GM18502 (cell line): ENCODE results near the gene ESRRG.

ENCODE experiments used
- ATAC-seq: cut with Tn5 transposase; IDR thresholded peaks from one replicate; pipeline ENCODE4 v1.9.1; 2021; ENCODE audit warnings: mild to moderate bottlenecking; ENCODE audit not compliant: unreplicated experiment, poor library complexity

The ESRRG gene

GRCh38 chr1:216587715-216588114, 135.5 kb downstream of the ESRRG start:
- ATAC-seq = no peak

GRCh38 chr1:216582151-216582550, 141.1 kb downstream of the ESRRG start:
- ATAC-seq = no peak

- no peak for ATAC-seq
Measured at GRCh38 chr1:216580538-216581057, 142.6 kb downstream of the ESRRG start.

DNA sequence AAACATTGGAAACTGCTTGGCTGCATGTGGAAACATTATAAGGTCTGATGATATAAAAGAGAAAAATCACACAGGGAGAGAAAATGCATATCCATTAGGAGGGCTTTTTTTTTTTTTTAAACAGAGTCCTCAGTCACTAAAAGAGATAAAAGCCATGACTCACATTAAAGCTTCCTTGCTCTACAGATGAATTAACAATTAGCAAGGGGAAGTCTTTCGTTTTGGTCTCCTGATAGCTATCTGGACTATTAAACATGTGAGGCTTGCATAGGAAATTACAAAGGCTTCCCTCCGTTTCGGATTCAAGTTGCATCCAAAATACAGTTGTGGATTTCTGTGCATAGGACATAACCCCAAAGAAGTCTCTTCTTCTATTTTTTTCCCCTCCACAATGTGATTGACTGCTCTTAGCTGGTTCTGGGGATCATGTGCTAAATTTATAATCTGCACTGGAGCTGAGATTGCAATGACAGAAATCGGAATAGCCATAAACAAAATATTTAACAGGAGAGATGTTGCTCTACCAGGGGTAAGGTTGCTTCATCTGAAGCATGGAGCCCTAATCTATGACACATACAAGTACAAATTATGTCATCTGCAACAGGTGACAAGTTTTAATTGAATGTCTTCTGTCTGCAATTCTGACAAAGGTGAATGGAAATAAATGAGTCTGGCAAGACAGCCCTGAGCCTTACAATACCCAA, 146.8 kb downstream of the ESRRG start:
- no peak for ATAC-seq

DNA sequence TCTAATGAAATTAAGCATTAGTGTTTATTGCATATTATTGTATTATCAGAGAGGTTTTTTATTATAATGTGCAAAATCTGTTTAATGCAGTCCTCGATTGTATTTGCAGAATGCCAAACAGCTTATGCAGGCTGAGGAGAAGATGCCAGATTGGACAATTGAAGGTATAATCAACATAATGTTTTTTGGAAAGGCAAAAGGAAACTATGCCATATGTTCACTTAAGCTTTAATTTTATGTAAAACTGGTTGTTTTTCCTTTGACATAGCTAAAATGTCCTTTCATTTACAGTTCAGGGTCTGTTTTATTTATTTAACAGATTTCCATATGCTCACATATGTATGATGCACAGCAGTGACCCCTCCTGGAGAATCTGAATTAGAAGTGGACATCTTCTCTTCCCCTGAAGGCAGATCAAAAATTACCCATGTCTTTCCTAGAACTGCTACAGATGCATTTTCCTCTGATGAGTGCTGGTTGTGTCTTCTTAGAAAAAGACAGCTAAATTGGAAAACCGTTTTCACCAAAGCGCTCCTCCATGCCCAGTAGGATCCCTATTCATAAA, 156.5 kb downstream of the ESRRG start:
- ATAC-seq = no peak

GRCh38 chr1:216563087-216563486, 160.1 kb downstream of the ESRRG start:
- no peak for ATAC-seq

DNA sequence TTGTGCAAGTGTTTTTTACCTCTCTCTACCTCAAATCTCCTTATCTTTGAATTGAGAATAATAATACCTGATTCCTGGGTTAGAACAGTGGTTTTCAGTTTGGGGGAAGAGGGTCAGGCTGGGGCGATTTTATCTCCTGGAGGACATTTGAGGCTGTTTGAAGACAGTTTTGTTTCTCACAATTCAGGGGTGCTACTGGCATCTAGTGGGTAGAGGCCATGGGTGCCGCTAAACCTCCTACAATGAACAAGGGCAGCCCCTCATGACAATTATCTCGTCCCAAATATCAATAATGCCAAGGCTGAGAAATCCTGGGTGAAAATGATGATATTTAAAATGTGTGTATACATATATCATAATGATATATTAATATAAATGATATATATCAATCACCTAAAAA, 160.8 kb downstream of the ESRRG start:
- ATAC-seq = no peak

GRCh38 chr1:216560527-216560926, 162.7 kb downstream of the ESRRG start:
- no peak for ATAC-seq

- no peak for ATAC-seq
Measured at GRCh38 chr1:216559359-216559758, 163.9 kb downstream of the ESRRG start.

DNA sequence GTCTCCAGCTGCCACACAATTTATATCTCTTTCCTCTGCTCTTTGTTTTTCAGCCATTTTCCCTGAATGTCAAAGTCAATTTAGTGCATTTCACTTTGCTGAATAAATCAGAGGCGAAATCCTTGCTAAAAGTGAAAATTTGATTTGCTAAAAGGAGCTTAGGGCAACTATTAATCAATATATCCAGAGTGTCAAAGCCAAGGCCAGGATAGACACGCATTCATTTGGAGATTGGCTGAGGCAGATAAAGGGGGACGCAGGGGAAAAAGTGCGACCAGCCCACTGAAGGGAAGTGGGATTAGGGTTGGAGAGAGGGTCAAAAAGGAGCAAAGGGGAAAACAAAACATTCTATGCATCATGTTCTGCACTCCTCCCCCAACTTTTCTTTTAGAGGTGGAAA, 167.6 kb downstream of the ESRRG start:
- no peak for ATAC-seq

GRCh38 chr1:216554934-216555333, 168.3 kb downstream of the ESRRG start:
- no peak for ATAC-seq

DNA sequence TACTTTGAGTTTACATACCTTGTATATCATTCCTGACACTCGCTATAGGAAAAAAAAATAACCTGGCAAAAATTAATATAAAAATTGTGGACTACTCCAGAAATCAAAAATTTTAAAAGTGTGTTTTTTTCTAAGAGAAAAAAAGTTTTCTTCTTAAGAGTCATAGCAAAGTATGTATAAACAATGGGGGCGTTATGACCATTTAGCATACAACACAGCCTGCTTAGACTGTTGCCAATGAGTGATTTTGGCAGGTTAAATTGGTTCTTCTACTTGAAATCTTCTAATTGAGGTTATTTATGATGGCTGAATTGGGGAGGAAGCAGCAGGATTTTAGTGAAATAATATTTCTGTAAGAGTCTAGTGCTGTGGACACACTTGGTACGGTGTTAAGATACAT, 169.5 kb downstream of the ESRRG start:
- ATAC-seq = no peak

GRCh38 chr1:216553040-216553439, 170.2 kb downstream of the ESRRG start:
- no peak for ATAC-seq

DNA sequence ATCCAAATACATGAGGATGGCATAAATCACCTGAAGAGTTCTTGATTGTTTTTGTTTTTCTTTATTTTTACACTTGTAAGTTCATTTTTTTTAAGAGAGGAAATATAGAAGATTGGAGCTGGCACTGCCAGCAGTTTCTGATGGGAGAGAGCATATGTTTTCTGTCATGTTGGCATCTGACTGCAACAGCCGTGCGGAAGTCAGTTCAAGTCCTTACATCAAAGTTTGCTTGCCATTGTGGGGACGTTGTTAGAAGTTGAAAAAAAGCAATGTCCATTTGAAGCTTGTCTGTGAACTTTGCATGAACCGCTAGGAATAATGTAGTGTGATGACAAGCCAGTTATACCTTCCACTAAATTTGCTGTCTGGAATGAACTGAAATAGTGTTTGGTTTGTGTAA, 173.4 kb downstream of the ESRRG start:
- ATAC-seq = no peak

- ATAC-seq = no peak
Measured at GRCh38 chr1:216542741-216543140, 180.5 kb downstream of the ESRRG start.

- no peak for ATAC-seq
Measured at GRCh38 chr1:216542263-216542662, 181.0 kb downstream of the ESRRG start.

- no peak for ATAC-seq
Measured at GRCh38 chr1:216535751-216536150, 187.5 kb downstream of the ESRRG start.

DNA sequence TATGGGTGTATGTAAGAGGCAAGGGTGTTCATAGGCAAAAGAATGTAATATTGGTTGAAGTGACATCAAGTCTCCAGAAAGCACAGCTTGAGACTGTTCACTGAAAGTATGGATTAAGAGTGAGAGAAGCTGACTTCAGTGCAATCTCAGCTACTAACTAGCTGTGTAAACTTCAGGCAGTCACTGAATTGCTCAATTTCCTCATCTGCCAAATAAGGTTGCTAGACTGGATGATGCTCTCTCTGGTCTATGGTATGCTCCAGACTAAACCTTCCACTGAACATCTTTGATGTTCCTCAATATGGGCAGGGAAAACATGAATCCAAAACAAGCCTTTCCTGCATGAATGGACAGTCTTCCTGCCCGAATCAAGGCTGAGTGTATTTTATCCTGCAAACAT, 188.2 kb downstream of the ESRRG start:
- ATAC-seq = no peak

DNA sequence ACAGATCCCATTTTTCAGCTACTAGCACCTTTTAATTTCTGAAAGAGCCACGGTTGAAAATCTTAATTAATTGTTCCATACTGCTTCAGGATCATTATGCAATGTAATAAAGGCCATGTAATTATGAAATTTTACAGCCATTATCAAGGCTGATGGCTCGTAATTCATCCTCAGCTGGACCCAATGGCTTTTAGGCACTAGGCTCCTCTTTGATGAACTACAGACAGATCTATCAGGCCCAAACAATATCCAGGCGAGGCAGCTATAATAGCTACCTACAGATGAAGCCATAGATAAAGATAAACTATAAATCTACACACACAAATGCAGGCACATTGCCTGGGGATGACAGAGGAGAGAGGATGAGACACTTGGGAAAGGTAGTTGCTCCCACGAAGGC, 189.5 kb downstream of the ESRRG start:
- no peak for ATAC-seq

DNA sequence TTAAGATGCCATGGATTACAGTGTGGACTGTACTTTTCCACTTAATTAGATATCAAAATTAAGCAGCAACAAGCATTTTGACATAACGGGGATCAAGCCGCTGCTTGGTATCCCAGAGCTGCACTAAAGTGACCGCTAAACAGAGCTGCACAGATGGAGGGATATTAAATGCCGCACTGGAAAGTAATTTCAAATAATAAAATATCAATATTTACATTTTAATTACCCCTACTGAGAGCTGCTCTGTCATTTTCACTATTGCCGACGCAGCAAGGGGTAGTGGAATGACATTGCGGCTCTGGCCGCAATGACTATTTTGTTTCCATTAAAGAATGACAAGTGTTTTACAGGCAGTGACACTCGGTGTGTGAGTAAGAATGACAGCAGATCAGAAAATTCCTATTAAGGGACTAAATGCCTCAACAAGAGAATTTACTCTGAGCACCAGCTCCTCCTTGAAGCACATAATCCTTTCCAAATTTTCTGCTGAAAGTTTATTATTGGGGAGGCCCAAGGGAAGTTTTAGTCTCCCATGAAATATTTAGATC, 190.9 kb downstream of the ESRRG start:
- ATAC-seq = no peak

DNA sequence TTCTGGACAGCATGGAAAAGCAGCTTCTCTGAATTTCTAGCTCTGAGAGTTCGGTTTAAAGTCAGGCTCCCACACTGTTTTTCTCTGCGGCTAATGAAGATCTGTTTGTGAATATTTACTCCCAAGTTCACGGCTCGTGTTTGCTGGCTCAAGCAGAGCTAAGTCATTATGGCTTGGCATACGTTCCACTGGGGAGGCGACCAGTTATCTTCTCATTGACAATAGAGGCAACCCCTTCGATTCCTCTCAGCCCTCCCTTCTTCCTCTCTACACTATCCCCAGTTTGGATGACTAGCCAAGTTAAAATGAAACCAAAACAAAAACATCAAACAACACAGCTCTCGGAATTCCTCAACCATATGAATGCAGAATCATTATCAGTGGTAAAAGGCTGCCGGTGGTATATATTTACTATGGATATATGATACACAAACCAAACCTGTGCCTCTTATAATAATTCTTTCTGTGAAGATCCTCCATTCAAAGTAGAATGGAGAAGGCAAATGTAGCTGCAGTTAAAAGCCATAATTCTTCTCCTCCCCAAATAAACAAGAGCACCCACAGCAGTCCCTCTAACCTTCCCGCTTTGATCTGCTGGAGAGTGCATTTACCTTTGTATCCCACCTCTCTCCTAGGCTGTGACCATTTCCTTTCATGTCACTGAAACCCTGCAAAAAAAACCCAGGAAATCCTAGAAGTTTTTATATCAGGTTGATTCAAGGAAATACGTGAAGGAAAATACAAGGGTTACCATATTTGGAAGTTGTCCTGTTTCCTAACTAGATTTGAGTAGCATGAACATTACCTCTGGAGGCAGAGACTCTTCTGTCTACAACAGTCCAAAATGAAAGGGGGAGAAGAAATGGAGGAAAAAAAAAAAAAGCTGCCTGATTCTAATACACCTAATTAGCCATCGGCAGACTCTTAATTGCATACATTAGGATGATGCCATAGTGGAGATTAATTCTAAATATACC, 191.7 kb downstream of the ESRRG start:
- ATAC-seq = peak; percentile 55
